Measurements from ENCODE around the gene AUP1. TPM values are rescaled to one million over a fixed set of nuclear protein-coding genes. Genes with fewer than 3 reads are reported as not detected.
A peak's percentile ranks its signal among the peaks of the same experiment; 100 is the strongest.

Gene AUP1
- total RNA-seq, 4 donors from 2014 or later, result 120 to 157 (median 146) TPM

DNA sequence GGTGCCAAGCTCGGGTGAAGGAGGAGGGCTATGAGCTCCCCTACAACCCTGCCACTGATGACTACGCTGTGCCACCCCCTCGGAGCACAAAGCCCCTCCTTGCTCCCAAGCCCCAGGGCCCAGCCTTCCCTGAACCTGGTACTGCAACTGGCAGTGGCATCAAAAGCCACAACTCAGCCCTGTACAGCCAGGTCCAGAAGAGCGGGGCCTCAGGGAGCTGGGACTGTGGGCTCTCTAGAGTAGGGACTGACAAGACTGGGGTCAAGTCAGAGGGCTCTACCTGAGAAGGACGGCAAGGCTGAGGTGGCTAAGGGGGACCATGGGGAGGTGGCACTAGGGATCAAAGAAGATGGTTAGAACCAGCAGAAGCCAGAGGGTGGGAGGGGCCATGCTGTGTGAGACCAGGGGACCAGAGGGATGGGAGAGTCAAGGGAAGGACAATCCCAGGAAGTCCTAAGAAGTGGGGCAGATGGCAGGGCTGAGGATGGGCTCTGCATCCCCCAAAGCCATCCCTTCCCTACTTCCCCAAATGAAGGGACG is 27.4 kb upstream of the AUP1 start:
- no peak for ATAC-seq (ENCODE audit: low FRiP score)
- DNase-seq (ENCODE audit: low spot score), result no peak

DNA sequence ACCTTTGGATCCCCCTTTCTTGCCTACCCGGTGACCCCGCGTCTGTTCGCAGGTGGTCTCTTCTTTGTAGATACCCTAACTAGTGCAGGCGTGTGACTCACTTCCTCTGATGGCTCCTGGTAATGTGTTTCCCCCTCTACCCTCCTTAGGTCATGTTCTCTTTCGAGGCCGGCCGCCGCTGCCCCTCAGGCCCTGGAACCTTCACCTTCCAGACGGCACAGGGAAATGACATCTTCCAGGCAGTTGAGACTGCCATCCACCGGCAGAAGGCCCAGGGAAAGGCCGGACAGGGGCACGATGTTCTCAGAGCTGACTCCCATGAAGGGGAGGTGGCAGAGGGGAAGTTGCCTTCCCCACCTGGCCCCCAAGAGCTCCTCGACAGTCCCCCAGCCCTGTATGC is 26.7 kb upstream of the AUP1 start:
- TF ChIP-seq, protein P1, sequence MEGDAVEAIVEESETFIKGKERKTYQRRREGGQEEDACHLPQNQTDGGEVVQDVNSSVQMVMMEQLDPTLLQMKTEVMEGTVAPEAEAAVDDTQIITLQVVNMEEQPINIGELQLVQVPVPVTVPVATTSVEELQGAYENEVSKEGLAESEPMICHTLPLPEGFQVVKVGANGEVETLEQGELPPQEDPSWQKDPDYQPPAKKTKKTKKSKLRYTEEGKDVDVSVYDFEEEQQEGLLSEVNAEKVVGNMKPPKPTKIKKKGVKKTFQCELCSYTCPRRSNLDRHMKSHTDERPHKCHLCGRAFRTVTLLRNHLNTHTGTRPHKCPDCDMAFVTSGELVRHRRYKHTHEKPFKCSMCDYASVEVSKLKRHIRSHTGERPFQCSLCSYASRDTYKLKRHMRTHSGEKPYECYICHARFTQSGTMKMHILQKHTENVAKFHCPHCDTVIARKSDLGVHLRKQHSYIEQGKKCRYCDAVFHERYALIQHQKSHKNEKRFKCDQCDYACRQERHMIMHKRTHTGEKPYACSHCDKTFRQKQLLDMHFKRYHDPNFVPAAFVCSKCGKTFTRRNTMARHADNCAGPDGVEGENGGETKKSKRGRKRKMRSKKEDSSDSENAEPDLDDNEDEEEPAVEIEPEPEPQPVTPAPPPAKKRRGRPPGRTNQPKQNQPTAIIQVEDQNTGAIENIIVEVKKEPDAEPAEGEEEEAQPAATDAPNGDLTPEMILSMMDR (IDR thresholded peaks at IDR 0.05), result no peak
- DNase-seq (ENCODE audit: low spot score), result no peak
- no peak for ATAC-seq (ENCODE audit: low FRiP score)

More for the DNA sequence above, 27.4 kb upstream of the AUP1 start:
- TF ChIP-seq, protein P1 (IDR thresholded peaks at IDR 0.05), result no peak

DNA sequence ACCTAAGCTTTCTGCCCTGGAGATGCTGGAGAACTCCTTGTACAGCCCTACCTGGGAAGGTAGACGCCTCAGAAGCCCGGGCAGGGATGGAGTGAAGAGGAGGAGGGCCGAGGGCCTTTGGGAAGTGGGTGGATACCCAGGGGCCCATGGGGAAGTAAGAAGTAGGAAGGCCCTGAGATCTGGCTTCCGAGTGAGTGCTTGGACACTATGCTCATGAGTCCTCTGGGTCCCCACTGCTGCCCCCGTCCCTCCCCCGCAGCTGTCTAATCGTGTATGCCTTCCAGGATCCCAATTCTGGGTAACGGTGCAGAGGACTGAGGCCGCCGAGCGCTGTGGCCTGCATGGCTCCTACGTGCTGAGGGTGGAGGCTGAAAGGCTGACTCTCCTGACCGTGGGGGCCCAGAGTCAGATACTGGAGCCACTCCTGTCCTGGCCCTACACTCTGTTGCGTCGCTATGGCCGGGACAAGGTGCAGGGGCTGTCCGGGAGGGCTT is 26.2 kb upstream of the AUP1 start:
- TF ChIP-seq, protein P1 (IDR thresholded peaks at IDR 0.05), result no peak
- DNase-seq (ENCODE audit: low spot score), result no peak
- ATAC-seq (ENCODE audit: low FRiP score), result no peak

DNA sequence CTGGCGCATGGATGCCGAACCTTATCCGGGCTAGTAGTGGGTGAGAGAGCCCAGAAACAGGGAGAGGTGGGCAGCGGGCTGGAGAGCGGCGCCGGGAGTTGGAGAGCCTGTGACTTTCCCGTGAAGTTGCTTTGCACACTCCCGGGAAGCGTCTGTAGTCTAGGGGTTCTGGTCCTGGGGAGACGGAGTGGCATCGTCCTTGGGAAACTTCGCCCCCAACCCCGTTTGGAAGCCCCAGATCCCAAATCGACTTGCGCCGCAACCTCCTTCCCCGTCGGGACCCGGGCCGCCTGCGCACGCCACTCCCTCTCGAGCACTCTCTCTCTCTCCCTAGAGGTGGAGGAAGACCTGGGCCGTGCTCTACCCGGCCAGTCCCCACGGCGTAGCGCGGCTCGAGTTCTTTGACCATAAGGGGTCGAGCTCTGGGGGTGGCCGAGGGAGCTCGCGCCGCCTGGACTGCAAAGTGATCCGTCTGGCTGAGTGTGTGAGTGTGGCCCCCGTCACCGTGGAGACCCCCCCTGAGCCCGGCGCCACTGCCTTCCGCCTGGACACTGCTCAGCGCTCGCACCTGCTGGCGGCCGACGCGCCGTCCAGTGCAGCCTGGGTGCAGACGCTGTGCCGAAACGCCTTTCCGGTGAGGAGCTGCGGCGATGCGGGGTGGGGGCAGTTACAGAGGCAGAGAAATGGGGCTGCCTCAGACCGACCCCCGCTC is 25.5 kb upstream of the AUP1 start:
- DNase-seq (ENCODE audit: low spot score) (no peak), ATAC-seq (ENCODE audit: low FRiP score) (peak; percentile 68)
- TF ChIP-seq, protein P1 (IDR thresholded peaks at IDR 0.05), result no peak

DNA sequence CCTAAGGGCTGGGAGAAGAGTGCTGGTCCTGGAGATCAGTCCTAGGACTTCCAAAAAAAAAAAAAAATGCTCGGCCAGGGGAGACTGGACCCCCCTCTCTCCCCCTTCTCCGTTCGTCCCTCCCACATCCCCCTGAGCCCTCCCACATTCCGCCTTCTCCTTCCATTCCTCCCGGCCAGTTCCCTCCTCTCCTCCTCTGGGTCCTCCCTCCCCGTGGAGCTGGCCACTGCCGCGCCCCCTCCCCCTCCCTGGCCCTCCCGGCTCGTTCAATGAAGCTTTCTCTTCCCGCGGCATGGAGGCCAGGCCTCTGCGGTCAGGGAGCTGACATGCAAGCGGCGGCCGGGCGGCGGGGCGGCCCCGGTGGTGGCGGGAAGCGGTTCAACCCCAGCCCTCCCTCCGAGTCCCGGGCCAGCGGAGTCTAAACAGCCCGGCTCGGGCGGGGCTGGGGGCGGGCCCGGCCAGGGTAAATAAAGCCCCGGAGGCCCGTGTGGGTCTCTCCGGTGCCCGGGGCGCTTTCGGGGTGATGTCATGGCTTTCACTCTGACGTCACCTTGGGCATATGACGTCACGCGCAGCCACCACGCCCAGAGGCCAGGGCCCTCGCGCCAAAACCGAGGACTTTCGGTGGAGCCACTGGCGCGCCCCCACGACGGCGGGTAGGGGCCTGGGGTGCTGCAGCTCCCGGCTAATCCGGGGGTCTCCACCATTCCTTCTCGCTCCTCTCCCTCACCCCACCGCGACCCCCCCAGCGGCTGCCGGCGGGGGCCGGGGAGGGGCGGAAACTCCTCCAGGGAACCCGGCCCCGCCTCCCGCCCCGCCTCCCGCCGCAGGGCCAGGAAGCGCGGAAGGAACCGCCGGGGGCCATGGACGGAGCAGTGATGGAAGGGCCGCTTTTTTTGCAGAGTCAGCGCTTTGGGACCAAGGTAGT is 24.6 kb upstream of the AUP1 start, which contains the start of the genes DOK1 and LOXL3:
Gene DOK1, plus strand, starts transcription at position 829 of the 928 bp plus-strand sequence. Its CDS starts 35 bp downstream, at position 864.
Gene LOXL3, minus strand, starts transcription at position 51 of the 928 bp plus-strand sequence. CDS start 1,308 bp downstream, outside the sequence.
- ATAC-seq (ENCODE audit: low FRiP score), result peak; percentile 86
- TF ChIP-seq, protein P1 (IDR thresholded peaks at IDR 0.05), result no peak
- peak; percentile 77 for DNase-seq (ENCODE audit: low spot score)

DNA sequence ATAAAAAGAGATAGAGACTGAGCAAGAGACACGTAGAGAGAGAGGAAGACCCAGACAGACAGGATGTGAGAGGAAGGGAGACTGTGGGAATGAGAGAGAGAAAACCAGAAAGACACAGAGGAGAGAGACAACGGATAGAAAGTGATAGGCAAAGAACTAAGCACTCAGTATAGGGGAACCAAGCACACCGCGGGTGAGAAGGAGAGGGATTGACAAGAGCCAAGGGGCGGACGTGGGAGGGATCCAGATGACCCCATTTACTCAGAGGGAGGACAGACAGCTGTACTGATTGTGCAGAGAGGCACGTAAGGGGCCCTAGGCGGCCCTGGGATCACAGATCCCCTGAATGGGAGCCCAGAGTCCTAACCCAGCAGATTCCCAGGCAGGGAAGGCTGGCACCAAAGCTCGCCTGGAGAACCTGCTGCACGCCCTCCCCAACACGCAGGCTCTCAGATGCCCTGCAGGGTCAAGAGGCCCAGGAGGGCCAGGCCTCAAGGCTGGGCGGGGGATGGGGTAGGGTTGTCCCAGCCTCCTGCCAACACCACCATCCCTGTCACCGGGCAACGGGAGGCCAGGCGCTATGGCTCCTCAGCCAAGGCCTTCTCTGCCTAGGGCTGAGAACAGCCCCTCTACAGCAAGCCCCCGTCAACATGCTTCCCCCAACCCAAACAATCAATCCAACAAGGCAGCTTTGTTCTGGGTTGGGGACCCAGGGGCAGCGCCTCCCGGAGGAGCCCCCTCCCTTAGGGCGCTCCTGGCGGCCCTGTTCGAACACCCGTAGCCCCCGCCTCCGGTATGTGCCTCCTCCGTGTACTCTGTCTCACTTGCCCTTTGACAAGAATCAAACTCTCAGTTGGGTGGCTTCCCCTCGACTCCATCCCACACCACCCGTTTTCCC is 23.7 kb upstream of the AUP1 start:
- ATAC-seq (ENCODE audit: low FRiP score), result no peak
- TF ChIP-seq, protein P1 (IDR thresholded peaks at IDR 0.05), result no peak
- DNase-seq (ENCODE audit: low spot score), result no peak

Data from omental fat pad (tissue), 4 donors.